HG02970 (cell line): ENCODE data around the gene ST3GAL4.
A peak's percentile ranks its signal among the peaks of the same experiment; 100 is the strongest.
"Not testable (repeated sequence)": the region's sequence is repeated elsewhere in the genome, so short reads cannot be mapped to it uniquely, and the experiment has no call there.

Experiments
- ATAC-seq: cut with Tn5 transposase; IDR thresholded peaks from one replicate; pipeline ENCODE4 v1.9.1; 2021; ENCODE audit warnings: mild to moderate bottlenecking, moderate library complexity, moderate number of reproducible peaks; ENCODE audit not compliant: unreplicated experiment, low FRiP score

Gene ST3GAL4, protein sequence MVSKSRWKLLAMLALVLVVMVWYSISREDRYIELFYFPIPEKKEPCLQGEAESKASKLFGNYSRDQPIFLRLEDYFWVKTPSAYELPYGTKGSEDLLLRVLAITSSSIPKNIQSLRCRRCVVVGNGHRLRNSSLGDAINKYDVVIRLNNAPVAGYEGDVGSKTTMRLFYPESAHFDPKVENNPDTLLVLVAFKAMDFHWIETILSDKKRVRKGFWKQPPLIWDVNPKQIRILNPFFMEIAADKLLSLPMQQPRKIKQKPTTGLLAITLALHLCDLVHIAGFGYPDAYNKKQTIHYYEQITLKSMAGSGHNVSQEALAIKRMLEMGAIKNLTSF

GRCh38 chr11:126355324-126355925, at the start of gene ST3GAL4:
ST3GAL4 (plus strand) TSS chr11:126355686; CDS start chr11:126406156, 50,470 bp downstream.
- no peak for ATAC-seq

DNA sequence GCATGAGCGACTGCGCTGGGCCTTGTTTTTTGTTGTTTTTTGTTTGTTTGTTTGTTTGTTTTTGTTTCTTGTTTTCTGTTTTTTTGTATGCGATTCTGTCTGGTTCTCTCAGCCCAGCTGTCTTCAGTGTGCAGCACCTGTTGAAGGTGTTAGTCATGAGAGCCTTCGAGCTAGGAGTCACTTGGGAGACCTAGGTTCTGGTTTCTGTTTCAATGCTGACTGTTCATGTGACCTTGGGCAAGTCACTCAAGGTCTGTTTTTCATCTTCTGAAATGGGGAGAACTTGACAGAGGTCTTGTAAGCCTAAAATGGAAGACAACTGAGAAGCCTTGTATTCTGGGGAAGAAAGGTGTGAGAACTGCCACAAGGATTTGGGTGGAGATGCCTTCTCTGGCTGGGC, 49.8 kb upstream of the ST3GAL4 start:
- no peak for ATAC-seq

- ATAC-seq, result no peak
These were observed 47.8 kb upstream of the ST3GAL4 start for GRCh38 chr11:126307706-126308105.

DNA sequence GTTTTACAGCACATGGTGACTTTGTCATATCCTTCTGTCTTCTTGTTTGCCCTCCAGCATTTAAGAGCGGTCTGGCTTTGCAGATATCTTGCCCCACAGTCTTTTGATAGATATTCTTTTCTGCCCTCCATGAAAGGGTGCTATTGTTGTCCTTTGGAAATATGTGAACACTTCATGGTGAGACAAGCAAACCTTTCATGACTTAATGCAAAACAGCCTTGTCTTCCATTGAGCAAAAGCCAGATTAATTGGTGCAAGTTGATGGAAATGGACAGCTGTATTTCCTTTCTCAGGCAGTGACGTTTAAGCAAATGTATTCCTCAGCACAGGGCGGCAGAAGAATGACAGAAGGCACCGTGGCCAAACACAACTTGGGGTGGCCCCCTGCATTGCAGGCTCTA, 47.2 kb upstream of the ST3GAL4 start:
- ATAC-seq, result no peak

DNA sequence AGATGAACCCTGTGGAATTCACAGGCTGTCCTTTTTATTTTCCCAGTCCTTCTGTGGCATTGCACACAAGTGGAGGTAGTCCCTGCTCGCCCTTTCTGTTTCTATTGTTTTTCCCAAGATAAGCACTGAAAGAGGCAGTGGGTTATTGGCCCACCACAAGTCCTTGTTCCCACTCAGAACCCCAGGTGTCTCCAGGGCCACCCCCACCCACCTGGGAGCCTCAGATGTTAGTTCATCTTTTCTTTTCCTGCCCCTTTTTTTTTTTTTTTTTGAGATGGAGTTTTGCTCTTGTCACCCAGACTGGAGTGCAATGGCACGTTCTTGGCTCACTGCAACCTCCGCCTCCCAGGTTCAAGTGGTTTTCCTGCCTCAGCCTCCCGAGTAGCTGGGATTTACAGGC, 46.7 kb upstream of the ST3GAL4 start:
- not testable (repeated sequence) for ATAC-seq

DNA sequence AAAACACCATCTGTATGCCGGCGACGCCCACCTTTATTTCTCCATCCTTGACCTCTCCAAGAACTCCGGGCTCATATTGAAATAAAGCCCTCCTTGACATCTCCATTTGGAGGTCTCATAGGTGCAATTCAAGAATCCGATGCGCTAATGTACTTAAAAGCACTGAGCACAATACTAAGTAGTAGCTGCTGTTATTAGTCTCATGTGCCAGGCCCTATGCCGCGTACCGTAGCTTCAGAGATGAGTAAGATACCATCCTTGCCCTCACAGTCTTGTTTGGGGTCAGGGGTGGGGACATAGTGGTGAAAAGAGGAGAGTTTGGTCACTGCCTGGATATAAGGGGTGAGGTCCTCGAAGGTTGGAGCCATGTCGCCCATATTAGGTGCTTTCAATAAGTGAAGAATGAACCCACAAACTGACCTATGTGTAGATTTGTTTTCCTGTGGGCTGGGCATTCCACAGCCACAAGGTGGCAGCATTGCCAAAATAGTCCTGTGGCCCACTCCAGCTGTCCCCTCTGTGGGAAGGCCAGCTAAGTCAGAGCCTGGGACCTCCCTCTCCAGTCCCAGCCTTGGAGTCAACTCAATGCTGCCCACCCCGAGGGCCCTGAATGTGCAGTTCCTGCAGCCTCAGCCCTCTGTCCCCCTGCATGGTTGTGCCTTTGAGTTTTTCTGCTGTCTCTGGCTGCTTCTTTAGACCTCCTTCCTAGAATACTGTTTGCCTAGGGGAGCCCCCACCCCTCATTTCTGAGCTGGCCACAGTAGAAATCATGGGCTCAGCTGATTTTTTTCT, 45.1 kb upstream of the ST3GAL4 start:
- no peak for ATAC-seq

DNA sequence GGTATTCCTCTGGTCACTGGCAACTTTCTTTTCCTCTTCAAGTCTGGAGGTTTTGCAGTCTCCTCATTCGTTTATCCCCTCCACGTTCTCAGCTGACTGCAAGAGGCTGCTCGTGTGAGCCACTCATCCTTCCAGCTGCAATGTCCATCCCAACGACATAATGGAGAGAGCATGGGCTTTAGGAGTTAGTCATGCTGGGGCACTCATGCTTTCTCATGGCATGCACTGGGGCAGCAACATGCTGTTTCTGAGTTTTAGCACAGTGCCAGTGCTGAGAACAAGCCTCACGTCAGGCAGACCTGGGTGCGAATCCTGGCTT, 44.5 kb upstream of the ST3GAL4 start:
- no peak for ATAC-seq

DNA sequence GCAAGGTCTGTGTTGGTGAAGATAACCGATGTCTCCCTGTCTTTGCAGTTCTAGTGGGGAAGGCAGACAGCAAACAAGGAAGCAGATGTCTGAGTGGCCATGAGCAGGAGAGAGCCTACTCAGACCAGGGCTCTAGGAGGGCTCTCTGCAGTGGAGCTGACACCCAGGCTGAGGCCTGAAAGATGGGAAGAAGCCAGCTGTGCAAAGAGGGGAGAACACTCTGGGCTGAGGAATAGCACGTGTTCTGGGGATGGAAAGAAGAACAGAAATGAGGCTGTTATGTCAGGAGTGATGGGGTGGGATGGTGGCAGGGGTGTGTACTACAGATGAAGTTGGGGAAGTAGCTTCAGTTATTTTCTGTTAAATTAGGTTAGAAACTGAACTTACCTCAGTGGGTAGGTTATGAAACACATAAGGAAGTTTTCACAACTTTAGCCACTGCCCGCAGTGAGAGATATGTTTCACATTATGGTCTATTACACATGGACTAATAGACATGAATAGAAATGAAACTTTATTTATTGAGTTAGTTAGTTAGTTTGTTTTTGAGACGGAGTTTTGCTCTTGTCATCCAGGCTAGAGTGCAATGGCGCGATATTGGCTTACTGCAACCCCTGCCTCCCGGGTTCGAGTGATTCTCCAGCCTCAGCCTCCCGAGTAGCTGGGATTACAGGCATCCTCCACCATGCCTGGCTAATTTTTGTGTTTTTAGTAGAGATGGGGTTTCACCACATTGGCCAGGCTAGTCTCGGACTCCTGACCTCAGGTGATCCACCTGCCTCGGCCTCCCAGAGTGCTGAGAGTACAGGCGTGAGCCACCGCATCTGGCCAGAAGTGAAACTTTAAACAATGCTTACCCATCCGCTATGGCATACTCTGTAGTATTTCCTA, 43.8 kb upstream of the ST3GAL4 start:
- ATAC-seq, result peak; percentile 45

- no peak for ATAC-seq
These were observed 42.5 kb upstream of the ST3GAL4 start for GRCh38 chr11:126312961-126313360.

DNA sequence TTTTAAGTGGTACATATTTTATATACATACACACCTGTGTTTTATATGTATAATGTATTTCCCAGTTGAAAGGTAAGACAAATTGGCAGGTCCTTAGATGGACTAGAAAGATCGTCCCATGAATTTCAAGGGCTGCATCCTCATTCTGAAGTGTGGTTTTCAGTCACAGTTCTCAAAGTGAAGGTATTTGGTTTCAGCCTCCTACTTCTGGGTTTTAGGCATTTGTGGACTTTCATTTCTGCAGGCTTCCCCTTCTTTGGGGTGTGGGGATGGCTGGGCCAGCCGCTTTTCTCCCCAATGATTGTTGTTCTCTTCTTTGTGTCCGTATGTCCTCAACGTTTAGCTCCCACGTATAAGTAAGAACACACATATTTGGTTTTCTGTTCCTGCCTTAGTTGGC, 41.7 kb upstream of the ST3GAL4 start:
- ATAC-seq, result no peak

DNA sequence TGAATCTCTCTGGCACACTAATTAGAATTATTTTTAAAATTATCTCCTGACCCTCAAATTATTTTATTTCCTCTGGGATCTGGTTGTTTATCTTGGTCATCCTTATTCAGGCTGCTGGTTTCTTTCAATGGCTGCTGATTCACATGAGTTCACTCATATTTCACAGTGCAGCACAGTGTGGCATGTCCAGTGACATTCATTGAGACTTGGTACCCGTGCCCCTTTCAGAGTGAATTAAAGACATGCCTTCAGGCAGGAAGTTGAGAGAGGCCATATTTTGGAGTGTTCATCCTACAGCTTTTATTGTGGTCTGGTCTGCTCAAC, 38.1 kb upstream of the ST3GAL4 start:
- no peak for ATAC-seq

DNA sequence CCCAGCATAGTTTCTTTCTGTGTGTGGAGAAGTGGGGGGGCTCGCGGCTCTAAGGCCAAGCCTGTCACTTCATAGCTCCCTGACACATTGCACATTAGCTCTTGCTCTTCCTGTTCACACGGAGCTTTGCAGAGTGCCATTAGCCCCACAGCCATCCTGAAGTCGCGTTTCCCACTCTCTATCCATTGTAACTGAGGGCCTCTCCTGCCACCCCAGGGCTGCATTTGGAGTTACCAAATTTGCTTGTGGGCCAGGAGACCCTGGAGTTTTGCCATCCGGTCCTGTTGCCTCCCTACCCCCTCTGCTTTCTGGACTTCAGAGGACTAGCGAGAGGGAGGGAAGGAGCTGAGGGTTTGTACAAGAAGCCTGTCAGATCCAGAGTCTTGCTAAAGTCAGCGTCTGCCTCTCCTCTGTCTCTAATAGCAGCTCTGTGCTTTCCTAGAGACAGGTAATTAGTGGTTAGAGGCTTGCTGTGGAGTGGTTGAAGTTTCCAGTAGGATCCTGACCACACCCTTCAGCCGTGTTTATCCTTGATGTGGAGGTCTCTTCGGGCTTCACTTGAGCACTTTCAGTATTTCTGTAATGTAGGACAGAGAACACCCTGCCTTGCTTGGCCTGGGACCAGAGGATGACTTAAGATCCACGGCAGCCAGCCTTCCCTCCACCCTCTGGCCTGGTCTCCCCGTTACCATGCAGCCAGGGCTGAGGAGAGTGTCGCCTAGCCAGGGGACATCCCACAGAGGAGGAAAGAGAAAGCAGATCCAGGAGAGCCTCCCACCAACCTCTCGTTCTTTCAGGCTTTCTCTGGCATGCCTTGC, 37.5 kb upstream of the ST3GAL4 start:
- no peak for ATAC-seq

GRCh38 chr11:126318574-126319373, 36.7 kb upstream of the ST3GAL4 start:
- ATAC-seq, result no peak

GRCh38 chr11:126319374-126319740, 36.1 kb upstream of the ST3GAL4 start:
- no peak for ATAC-seq

GRCh38 chr11:126322996-126323395, 32.5 kb upstream of the ST3GAL4 start:
- ATAC-seq, result no peak

DNA sequence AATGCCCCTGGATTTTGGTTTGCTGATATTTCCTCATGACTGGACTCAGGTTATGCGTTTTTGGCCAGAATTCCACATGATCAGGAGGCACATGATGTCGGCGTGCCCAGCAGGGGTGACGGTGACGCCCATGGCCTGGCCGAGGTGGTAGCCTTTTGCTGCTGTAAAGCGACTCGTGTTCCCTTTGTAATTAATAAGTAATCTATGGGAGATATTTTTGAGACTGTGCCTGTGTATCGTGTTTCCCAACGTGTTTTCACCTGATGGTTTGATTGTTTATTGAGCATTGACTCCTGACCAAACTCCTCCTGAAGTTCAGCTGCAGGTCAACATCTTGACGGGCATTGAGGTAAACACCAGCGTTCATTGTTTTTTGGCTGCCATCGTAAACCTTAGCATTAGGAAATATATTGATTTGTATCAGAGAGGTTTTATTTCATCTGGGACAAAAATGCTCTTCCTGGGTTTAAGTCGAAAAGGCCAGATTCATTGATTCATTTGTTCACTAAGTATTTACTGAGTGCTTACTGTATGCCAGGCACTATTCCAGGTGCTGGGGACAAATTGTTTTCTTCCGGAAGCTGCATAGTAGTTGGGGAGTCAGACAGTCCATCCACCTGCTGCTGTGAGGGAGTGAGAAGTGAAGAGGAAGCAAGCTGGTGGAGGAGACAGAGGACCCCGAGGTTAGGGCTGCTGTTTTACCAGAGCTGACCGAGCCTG, 28.0 kb upstream of the ST3GAL4 start:
- no peak for ATAC-seq

GRCh38 chr11:126328001-126328390, 27.5 kb upstream of the ST3GAL4 start:
- ATAC-seq, result no peak

DNA sequence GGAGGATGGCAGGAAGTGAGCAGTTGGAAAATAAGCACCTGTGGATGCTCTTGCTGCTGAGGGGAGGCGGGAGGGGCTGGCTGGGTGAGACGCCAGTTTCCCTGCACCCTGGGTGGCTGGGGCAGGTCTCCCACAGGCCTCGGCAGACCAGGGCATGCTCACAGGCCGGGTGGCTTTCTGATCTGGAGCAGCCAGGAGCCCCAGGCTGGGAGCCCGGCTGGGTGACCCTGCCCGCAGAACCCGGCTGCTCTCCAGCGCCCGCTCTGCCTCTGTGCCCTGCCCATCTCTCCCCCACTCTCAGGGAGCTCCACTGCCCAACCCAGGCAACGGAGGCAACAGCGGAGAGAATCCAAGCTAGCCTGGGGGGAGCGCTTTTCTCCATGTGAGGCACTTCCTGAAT, 27.0 kb upstream of the ST3GAL4 start:
- no peak for ATAC-seq
